HCEC 1CT (cell line): ENCODE measurements around the gene TCF21.
"Not testable (repeated sequence)": the region's sequence is repeated elsewhere in the genome, so short reads cannot be mapped to it uniquely, and the experiment has no call there.

Experiments
- DNase-seq: peaks from one replicate; pipeline ENCODE4 v3.0.0-alpha.2; 2017

Gene TCF21

GRCh38 chr6:133936352-133936751 lies 47.4 kb downstream of the TCF21 start:
- DNase-seq = not testable (repeated sequence)

GRCh38 chr6:133937909-133938308 lies 49.0 kb downstream of the TCF21 start:
- DNase-seq = no peak

- DNase-seq = no peak
Measured at GRCh38 chr6:133938533-133938932, 49.6 kb downstream of the TCF21 start.

- no peak for DNase-seq
Measured at GRCh38 chr6:133939778-133940667, 51.1 kb downstream of the TCF21 start.
